Ectodermal cell (in vitro differentiated cells): ENCODE results near the gene LRRC55.
A peak's percentile ranks its signal among the peaks of the same experiment; 100 is the strongest.

ENCODE experiments used
- H3K27ac ChIP-seq: 2 replicates; pipeline ENCODE4 v1.7.0; 2013; ENCODE audit warnings: mild to moderate bottlenecking, low read depth, low read length; ENCODE audit not compliant: insufficient read depth, poor library complexity, severe bottlenecking
- H3K27me3 ChIP-seq: 2 replicates; pipeline ENCODE4 v1.7.0; 2013; ENCODE audit warnings: mild to moderate bottlenecking, low read length; ENCODE audit not compliant: insufficient read depth, control insufficient read depth, poor library complexity, severe bottlenecking
- H3K36me3 ChIP-seq: one replicate; pipeline ENCODE4 v1.7.0; 2013; ENCODE audit warnings: low read length; ENCODE audit not compliant: control insufficient read depth, insufficient read depth
- H3K4me1 ChIP-seq: one replicate; pipeline ENCODE4 v1.7.0; 2013; ENCODE audit warnings: low read length; ENCODE audit not compliant: control insufficient read depth, insufficient read depth
- H3K4me3 ChIP-seq: 2 replicates; pipeline ENCODE4 v1.7.0; 2013; ENCODE audit warnings: low read depth, low read length, control low read depth; ENCODE audit not compliant: insufficient read depth
- H3K9me3 ChIP-seq: 2 replicates; pipeline ENCODE4 v1.7.0; 2013; ENCODE audit warnings: mild to moderate bottlenecking, low read length, moderate library complexity; ENCODE audit not compliant: control insufficient read depth
- WGBS, 2 experiments: methylation state at CpG; one replicate each; pipeline ENCODE4 v1.1.7; 2013; ENCODE audit warnings: missing lambda C conversion rate in 2 of 2; 5-methylcytosine and 5-hydroxymethylcytosine counted together

The LRRC55 gene

DNA sequence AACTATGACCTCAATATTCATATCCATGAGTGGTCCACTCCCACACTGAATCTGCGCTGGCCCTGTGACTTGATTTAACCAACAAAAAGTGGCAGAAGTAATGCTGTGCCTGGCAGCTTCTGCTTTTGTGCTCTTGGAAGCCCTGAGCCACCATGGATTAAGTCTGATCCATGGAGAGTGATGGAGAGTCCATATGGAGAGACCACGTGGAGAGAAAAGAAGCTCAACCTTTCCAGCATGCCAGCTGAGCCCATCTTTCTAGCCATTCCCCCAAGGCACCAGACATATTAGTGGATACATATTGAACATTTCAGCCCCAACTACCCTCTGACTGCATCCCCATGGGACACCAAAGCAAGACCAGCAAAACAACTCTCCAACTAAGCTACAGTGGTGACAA lies 16.0 kb downstream of the LRRC55 start:
- H3K27me3 ChIP-seq: no peaks in the 10 kb centered on the region
- 93 to 95% methylated on average over 2 of the region's 2 CpGs for WGBS, 2 experiments
- H3K9me3 ChIP-seq: no peaks in the 10 kb centered on the region
- H3K4me1 ChIP-seq: peaks cover 5% of the 10 kb centered on the region
- H3K27ac ChIP-seq: no peak overlapping the region
- no peaks in the 10 kb centered on the region for H3K36me3 ChIP-seq
- no peak overlapping the region for H3K4me3 ChIP-seq

DNA sequence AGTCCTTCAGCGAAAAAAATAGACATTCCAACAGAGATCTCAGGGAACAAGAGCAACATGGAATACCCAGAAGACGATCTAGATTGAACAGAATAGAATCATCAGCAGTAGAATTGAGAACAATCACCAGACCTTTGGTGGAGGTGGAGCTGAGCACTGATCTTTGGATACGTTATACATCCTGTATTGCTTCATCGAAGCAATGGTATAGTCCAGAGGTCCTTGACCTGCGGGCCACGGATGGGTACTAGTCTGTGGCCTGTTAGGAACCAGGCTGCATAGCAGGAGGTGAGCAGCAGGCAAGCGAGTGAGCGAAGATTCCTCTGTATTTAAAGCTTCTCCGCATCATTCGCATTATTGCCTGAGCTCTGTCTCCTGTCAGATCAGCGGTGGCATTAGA lies 17.6 kb downstream of the LRRC55 start:
- Histone ChIP-seq H3K27ac (no peak overlapping the region), H3K27me3 (no peaks in the 10 kb centered on the region), H3K9me3 (no peaks in the 10 kb centered on the region), H3K36me3 (no peaks in the 10 kb centered on the region), H3K4me1 (peaks cover 5% of the 10 kb centered on the region), H3K4me3 (no peak overlapping the region)
- 92% methylated on average over 11 of the region's 11 CpGs for WGBS, 2 experiments

DNA sequence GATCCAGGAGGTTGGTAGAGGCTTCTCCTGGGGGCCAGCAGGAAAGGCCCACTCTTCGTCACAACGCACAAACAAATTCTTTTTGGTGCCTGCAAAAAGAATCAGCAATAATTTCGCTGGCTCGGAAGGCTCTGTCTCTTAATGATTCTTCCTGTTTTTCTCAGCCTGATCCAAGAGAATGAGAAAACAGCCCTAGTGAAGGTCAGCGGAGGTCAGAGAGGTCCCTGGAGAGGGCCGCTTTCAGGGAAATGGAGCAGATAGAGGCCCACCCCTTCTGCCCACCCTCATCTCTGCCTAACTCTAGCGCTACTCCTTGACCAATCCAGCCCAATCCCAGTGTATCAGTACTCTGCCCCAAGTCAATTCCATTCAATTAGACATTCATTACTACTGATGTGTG lies 19.2 kb downstream of the LRRC55 start:
- Histone ChIP-seq H3K36me3 (no peaks in the 10 kb centered on the region), H3K4me3 (no peak overlapping the region), H3K9me3 (no peaks in the 10 kb centered on the region), H3K4me1 (peaks cover 8% of the 10 kb centered on the region), H3K27me3 (no peaks in the 10 kb centered on the region), H3K27ac (no peak overlapping the region)
- WGBS, 2 experiments: 92 to 93% methylated on average over 7 of the region's 7 CpGs

DNA sequence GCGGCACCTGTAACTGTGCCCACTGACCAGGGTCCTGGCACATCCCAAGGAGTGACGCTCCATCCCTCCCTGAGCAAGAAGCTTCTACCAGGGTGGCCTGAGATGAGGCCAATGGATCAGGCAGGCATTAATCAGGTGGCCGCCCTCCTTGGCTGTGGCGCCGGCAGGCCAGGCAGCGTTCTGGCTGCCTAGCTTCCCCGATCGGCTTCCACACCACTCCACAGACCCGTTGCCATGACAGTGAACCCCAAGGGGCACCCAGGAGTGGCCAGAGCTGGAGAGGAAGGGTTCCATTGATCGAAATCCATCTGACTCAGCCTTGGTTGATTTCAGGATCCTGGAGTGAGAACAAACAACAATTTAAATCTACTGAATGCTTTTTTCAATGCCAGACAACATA lies 20.5 kb downstream of the LRRC55 start:
- Histone ChIP-seq H3K4me1 (peaks cover 8% of the 10 kb centered on the region), H3K4me3 (no peak overlapping the region), H3K9me3 (no peaks in the 10 kb centered on the region), H3K27me3 (no peaks in the 10 kb centered on the region), H3K27ac (no peak overlapping the region), H3K36me3 (no peaks in the 10 kb centered on the region)
- 94 to 95% methylated on average over 10 of the region's 10 CpGs for whole genome bisulfite sequencing, 2 experiments

DNA sequence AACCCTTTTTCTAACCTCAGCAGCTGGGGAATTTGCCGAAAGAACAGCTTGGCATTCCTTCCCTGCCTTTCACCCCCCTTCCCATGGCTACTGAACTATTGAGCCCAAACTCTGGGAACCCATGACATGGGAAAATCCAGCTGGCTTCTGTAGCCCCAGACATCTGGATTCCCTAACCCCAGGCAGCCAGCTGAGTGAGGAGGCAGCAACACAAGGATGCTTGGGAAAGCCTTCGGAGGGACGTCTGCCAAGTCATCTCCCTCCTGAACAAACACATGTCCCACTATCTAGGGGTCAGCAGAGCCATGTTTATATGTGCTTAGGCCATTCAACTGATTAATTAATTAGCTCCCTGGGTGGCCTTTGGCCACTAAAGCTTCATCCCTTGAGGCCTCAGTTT lies 21.6 kb downstream of the LRRC55 start:
- no peaks in the 10 kb centered on the region for H3K9me3 ChIP-seq
- WGBS, 2 experiments: 48 to 58% methylated on average over 3 of the region's 3 CpGs
- no peaks in the 10 kb centered on the region for H3K36me3 ChIP-seq
- no peaks in the 10 kb centered on the region for H3K27me3 ChIP-seq
- peaks cover 8% of the 10 kb centered on the region for H3K4me1 ChIP-seq
- no peak overlapping the region for H3K4me3 ChIP-seq
- no peak overlapping the region for H3K27ac ChIP-seq

DNA sequence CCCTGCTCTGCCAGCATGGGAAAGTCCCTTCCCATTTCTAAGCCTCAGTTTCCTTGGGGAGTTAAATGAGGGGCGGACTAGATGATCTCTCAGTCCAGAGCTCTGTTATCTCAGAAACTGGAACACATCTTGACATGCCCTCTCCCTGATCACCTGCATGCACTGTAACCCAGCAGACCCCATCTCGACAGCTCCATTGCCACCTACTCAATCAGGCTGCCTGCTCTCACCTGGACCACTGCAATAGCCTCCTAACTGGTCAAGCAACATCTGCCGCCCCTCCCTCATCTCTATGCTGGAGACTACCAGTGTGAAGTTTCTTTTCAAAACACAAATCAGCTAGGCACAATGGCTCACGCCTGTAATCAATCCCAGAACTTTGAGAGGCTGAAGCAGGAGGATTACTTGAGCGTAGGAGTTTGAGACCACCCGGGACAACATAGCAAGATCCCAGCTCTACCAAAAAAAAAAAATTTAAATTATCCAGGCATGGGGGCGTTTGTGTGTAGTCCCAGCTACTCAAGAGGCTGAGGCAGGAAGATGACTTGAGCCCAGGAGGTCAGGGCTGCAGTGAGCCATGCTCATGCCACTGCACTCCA lies 22.2 kb downstream of the LRRC55 start:
- Histone ChIP-seq H3K4me3 (no peak overlapping the region), H3K27ac (no peak overlapping the region), H3K27me3 (no peaks in the 10 kb centered on the region), H3K9me3 (no peaks in the 10 kb centered on the region), H3K36me3 (no peaks in the 10 kb centered on the region), H3K4me1 (peaks cover 8% of the 10 kb centered on the region)
- 85 to 90% methylated on average over 7 of the region's 7 CpGs for WGBS, 2 experiments

DNA sequence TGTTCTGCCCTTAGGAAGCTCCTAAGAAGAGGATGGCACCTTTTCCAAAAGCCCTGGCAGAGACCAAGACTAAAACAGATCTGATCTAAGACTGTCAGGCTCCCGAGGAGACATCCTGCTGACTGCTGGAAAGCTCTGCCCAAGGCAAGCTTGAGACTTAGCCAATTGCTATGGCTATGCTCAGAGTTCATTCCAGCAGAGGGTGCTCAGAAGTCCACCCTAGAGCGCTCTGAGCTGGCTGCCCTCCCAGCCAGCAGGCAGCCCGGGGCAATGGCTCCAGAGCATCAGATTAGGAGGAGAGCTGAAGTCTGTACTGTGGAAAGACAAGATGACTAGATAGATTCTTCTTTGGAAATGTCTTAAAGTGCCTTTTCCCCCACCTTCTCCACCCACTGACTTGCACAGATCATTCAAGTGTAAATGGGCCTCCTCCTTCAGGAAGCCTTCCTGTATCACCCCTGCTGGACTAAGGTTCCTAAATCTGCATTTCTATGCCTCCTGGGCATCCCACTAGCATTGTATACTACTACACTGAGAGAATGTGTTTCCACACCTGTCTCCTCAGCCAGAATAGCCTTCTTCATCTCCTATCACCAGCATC lies 23.4 kb downstream of the LRRC55 start:
- Histone ChIP-seq H3K27me3 (no peaks in the 10 kb centered on the region), H3K27ac (no peak overlapping the region), H3K9me3 (no peaks in the 10 kb centered on the region), H3K4me1 (peaks cover 9% of the 10 kb centered on the region), H3K4me3 (no peak overlapping the region), H3K36me3 (no peaks in the 10 kb centered on the region)
- WGBS, 2 experiments: 49 to 51% methylated on average over 3 of the region's 3 CpGs

DNA sequence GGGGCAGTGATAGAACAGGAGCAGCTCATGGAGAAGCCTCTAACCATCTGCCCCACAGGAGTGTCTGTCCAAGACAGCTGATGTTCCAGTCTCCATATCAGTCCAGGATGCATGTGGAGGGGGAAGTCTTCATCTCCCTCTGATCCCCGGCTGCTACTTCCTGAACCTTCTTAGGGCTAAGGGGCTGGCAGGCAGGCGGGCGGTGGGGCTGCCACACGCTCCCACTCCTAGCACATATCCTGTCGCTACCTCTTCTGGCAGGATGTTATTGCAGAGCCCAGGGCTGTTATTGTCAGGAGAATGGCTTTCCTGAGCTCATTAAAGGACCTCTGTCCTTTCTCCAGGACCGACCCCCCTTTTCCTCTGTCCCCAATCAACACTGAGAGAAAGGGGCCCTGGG lies 25.4 kb downstream of the LRRC55 start:
- Histone ChIP-seq H3K27me3 (no peaks in the 10 kb centered on the region), H3K4me1 (peaks cover 23% of the 10 kb centered on the region), H3K4me3 (no peak overlapping the region), H3K9me3 (no peaks in the 10 kb centered on the region), H3K27ac (no peak overlapping the region), H3K36me3 (no peaks in the 10 kb centered on the region)
- 94 to 95% methylated on average over 6 of the region's 6 CpGs for WGBS, 2 experiments

DNA sequence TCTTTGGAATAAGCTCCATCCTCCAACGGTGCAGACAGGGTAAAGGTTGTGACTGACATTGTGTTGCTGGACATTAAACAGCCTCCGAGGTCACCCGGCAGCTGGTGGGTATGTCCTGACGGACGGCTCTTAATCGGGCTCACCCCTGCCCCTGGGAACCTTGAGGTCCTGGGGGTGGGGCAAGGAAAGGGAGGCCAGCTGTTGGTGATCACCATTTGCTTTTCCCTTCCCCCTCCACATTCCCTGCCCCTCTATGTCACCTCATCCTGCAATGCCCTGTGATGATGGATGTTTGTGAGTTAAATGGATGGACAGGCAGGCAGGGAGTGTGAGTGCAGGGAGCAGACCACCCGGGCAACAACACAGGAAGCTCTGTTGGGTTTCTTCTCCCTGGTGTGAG lies 29.0 kb downstream of the LRRC55 start:
- H3K36me3 ChIP-seq: no peaks in the 10 kb centered on the region
- no peak overlapping the region for H3K27ac ChIP-seq
- H3K9me3 ChIP-seq: no peaks in the 10 kb centered on the region
- no peak overlapping the region for H3K4me3 ChIP-seq
- H3K4me1 ChIP-seq: peaks cover 38% of the 10 kb centered on the region
- WGBS, 2 experiments: 52 to 74% methylated on average over 7 of the region's 7 CpGs
- H3K27me3 ChIP-seq: no peaks in the 10 kb centered on the region

DNA sequence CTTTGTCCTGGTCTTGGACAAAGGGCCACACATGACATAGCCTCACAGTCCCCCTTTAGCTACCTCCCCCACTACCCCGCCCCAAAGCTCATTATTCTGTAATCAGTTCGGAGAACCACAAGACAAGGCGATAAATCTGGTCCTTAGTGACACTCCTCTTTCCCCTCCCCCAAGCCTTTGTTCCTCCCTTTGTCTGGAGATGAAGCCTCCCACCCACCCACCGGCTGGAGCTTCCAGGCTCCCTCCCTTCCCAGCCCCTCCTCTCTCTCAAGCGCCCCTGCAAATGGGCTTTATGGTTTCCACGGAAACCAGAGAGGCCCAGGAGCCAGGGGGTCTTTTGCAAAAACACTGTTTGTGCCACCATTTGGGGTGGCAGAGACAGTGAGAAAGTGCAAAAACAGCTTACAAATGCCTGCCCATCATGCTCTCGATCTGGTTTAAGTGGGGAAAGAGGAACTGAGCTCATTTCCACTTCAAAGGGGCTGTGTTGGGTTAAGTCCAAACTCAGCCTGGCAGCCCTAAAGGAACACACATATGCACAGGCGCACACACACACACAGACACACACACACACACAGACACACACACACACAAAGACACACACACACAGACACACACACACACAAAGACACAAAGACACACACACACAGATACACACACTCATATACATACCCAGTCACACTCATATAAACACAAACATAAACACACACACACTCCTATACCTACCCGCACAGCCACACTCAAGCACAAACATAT lies 31.8 kb downstream of the LRRC55 start:
- H3K4me1 ChIP-seq: peaks cover 38% of the 10 kb centered on the region
- no peaks in the 10 kb centered on the region for H3K27me3 ChIP-seq
- no peaks in the 10 kb centered on the region for H3K9me3 ChIP-seq
- 15% methylated on average over 9 of the region's 9 CpGs for WGBS, 2 experiments
- H3K4me3 ChIP-seq: no peak overlapping the region
- H3K27ac ChIP-seq: peak overlapping the region; percentile 97
- no peaks in the 10 kb centered on the region for H3K36me3 ChIP-seq
